Right cardiac atrium (tissue), 5 donors: ENCODE results near the gene YIF1B. TPM values are rescaled to one million over a fixed set of nuclear protein-coding genes. Genes with fewer than 3 reads are reported as not detected.
"Not testable (repeated sequence)": the region's sequence is repeated elsewhere in the genome, so short reads cannot be mapped to it uniquely, and the experiment has no call there.

Experiments
- ATAC-seq, 2 donors: fragments of 200-7000 bp; cut with Tn5 transposase; one replicate each; pipeline versions ENCODE4 v1.8.0 to v1.9.1; 2020; ENCODE audit warnings: moderate library complexity in 2 of 2, mild to moderate bottlenecking in 1 of 2
- DNase-seq, 3 donors: peaks; one replicate each; pipeline ENCODE4 v3.0.0-alpha.2; 2020
- H3K27ac ChIP-seq: one replicate; pipeline ENCODE4 v1.5.1; 2013; ENCODE audit warnings: mild to moderate bottlenecking, low read length, control low read depth, moderate library complexity
- H3K27me3 ChIP-seq: one replicate; pipeline ENCODE4 v1.6.1; 2013; ENCODE audit not compliant: control insufficient read depth, insufficient read depth
- H3K4me1 ChIP-seq: one replicate; pipeline ENCODE4 v1.6.1; 2013; ENCODE audit warnings: low read length; ENCODE audit not compliant: control insufficient read depth, insufficient read depth
- H3K4me3 ChIP-seq: one replicate; pipeline ENCODE4 v1.5.1; 2013; ENCODE audit warnings: low read length, control low read depth
- H3K9me3 ChIP-seq: one replicate; pipeline ENCODE4 v1.6.1; 2013; ENCODE audit warnings: low read length; ENCODE audit not compliant: control insufficient read depth
- WGBS: extraction: QIAGEN DNeasy Blood & Tissue Kit; methylation state at CpG from one replicate; pipeline ENCODE4 v1.1.7; 2013; 5-methylcytosine and 5-hydroxymethylcytosine counted together
- intact Hi-C, 4 donors: fragments of 100-400 bp; cut with DNase I; formaldehyde crosslinking; loops; one replicate each; pipeline versions ENCODE4 v1.11.0 to v1.14.0; 2022 to 2023
- polyA plus RNA-seq: library from polyadenylated mRNA; stranded (reverse); fragments of 200-250 nt; gene quantifications from one replicate; pipeline ENCODE4 v1.2.3, GENCODE V29; 2013
- total RNA-seq, 4 donors: library from RNA; stranded (reverse); fragmentation: NEBNext Ultra II Directional; extraction: Animal tissue kit (Norgen Biotek cat#: 25700); gene quantifications; one replicate each; pipeline ENCODE4 v1.2.1, GENCODE V29; 2021
- donor health status: healthy with polysubstance abuse.
- donor health status: DM: no; HTN: yes; CAD: no.
- donor health status: DM: no; HTN: no; CAD: no.
- donor health status: DM: no; HTN: yes; CAD: no; lungs with severe emphysema.
- donor health status: DM: yes; HTN: yes; CAD: no.

YIF1B gene
- total and polyA plus RNA-seq, 5 donors, result 15.9 to 25.7 (median 20.2) TPM

DNA sequence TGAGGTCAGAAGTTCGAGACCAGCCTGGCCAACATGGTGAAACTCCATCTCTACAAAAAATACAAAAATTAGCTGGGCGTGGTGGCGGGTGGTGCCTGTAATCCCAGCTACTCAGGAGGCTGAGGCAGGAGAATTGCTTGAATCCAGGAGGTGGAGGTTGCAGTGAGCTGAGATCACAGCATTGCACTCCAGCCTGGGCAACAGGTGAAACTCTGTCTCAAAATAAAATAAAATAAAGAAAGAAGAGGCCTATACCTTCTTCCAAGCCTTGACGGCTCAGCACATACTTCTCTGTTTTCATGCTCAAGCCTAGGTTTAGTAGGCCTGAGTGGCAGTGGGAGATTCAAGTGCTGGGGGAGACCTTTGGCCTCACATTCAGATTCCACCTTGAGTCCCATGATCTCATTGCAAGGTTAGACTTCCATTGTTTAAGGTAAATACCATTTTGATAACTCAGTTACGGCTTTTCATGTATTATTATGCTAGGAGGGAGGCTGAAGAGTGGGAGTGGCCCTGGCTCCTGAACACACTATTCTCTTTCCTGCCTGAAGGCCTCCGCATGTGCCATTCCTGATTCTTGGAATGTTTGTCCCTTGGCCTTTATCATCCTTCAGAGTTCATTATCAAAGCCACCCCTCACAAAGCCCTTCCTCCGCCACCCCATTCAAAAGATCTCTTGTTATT is 53.0 kb downstream of the YIF1B start:
- H3K27ac ChIP-seq, result no peak overlapping the region
- no peak overlapping the region for H3K4me3 ChIP-seq
- no peak for DNase-seq
- WGBS, result 90% methylated on average over 7 of the region's 7 CpGs
- H3K27me3 ChIP-seq, result no peaks in the 10 kb centered on the region
- intact Hi-C loops, result no loop called here
- no peak for ATAC-seq
- H3K4me1 ChIP-seq, result no peaks in the 10 kb centered on the region
- no peaks in the 10 kb centered on the region for H3K9me3 ChIP-seq

GRCh38 chr19:38261942-38262341 is 53.8 kb downstream of the YIF1B start:
- intact Hi-C loops, H3K9me3 ChIP-seq: not testable (repeated sequence)

GRCh38 chr19:38255383-38256014 is 60.2 kb downstream of the YIF1B start:
- WGBS, result 30% methylated on average over 17 of the region's 17 CpGs
- Histone ChIP-seq H3K4me3 (peak overlapping the region; percentile 72), H3K4me1 (peaks cover 4% of the 10 kb centered on the region), H3K27me3 (no peaks in the 10 kb centered on the region), H3K27ac (peak overlapping the region; percentile 84), H3K9me3 (no peaks in the 10 kb centered on the region)
- no peak for DNase-seq
- intact Hi-C loops, result loop anchor here in 1 of 4 donors (5.0 to 10.0 kb wide), 2 partner anchors 62 to 351 kb away; partner anchors contain the start of genes KCNK6, SIPA1L3, WDR87 and YIF1B
- no peak for ATAC-seq

More at GRCh38 chr19:38261942-38262341, 53.8 kb downstream of the YIF1B start:
- 92% methylated on average over 12 of the region's 12 CpGs for WGBS
- not testable (repeated sequence) for H3K4me1 ChIP-seq, H3K27me3 ChIP-seq, ATAC-seq, H3K4me3 ChIP-seq, H3K27ac ChIP-seq
- DNase-seq, result peak in 1 of 3 donors; percentile 1

- H3K9me3 ChIP-seq, result no peaks in the 10 kb centered on the region
- no peak for DNase-seq
- no peaks in the 10 kb centered on the region for H3K27me3 ChIP-seq
- intact Hi-C loops, result loop anchor here in 2 of 4 donors (5.0 to 10.0 kb wide), 2 partner anchors 69 to 349 kb away; partner anchors contain the start of genes SIPA1L3 (in 1 of the 2) and WDR87 (in 1 of the 2)
- ATAC-seq, result no peak
- H3K4me1 ChIP-seq, result peaks cover 4% of the 10 kb centered on the region
- no peak overlapping the region for H3K4me3 ChIP-seq
- 85% methylated on average over 5 of the region's 5 CpGs for WGBS
- peak overlapping the region; percentile 96 for H3K27ac ChIP-seq
Measured at GRCh38 chr19:38253788-38254187, 62.0 kb downstream of the YIF1B start.

Other genes with a start within 250 kb of the YIF1B start
- gene DPF1, start 91.7 kb downstream of the YIF1B start, total RNA-seq, result under 1 TPM in 1 of 4 donors, not detected in 3; 0.36 TPM
- 0.09 TPM for gene DPF1, start 91.7 kb downstream of the YIF1B start, polyA plus RNA-seq
- 10 to 100 TPM; 13.3 to 29.0 (median 21.7) TPM for gene PPP1R14A, start 59.6 kb downstream of the YIF1B start, total RNA-seq
- 51.1 TPM for gene PPP1R14A, start 59.6 kb downstream of the YIF1B start, polyA plus RNA-seq
- 10 to 100 TPM in 3 of 4 donors, 1 to 10 TPM in 1; 9.0 to 16.6 (median 12.2) TPM for gene SPINT2, start 51.4 kb downstream of the YIF1B start, total RNA-seq
- gene SPINT2, start 51.4 kb downstream of the YIF1B start, polyA plus RNA-seq, result 5.7 TPM
- under 1 TPM in 2 of 4 donors, not detected in 2; 0.57 to 0.89 TPM for gene C19orf33, start 11.7 kb downstream of the YIF1B start, total RNA-seq
- 4.3 TPM for gene C19orf33, start 11.7 kb downstream of the YIF1B start, polyA plus RNA-seq
- 1 to 10 TPM; 2.2 to 3.0 (median 2.8) TPM for gene KCNK6, start 3.9 kb upstream of the YIF1B start, total RNA-seq
- 2.4 TPM for gene KCNK6, start 3.9 kb upstream of the YIF1B start, polyA plus RNA-seq
- gene CATSPERG, start 19.9 kb upstream of the YIF1B start, total RNA-seq, result 1 to 10 TPM; 1.2 to 2.0 (median 1.6) TPM
- 1.4 TPM for gene CATSPERG, start 19.9 kb upstream of the YIF1B start, polyA plus RNA-seq
- 100 to 1,000 TPM; 223 to 311 (median 259) TPM for gene PSMD8, start 58.6 kb upstream of the YIF1B start, total RNA-seq
- gene PSMD8, start 58.6 kb upstream of the YIF1B start, polyA plus RNA-seq, result 255 TPM
- 1 to 10 TPM in 1 of 4 donors, under 1 TPM in 3; 0.09 to 1.3 (median 0.63) TPM for gene GGN, start 72.1 kb upstream of the YIF1B start, total RNA-seq
- gene GGN, start 72.1 kb upstream of the YIF1B start, polyA plus RNA-seq, result 0.11 TPM
- gene SPRED3, start 72.8 kb upstream of the YIF1B start, total RNA-seq, result 1 to 10 TPM in 1 of 4 donors, under 1 TPM in 3; 0.26 to 2.3 (median 0.63) TPM
- 0.27 TPM for gene SPRED3, start 72.8 kb upstream of the YIF1B start, polyA plus RNA-seq
- gene FAM98C, start 87.1 kb upstream of the YIF1B start, total RNA-seq, result 10 to 100 TPM; 10.4 to 16.7 (median 13.6) TPM
- 10.3 TPM for gene FAM98C, start 87.1 kb upstream of the YIF1B start, polyA plus RNA-seq
- gene RASGRP4, start 110.3 kb upstream of the YIF1B start, total RNA-seq, result 1 to 10 TPM; 1.3 to 3.2 (median 1.8) TPM
- 0.81 TPM for gene RASGRP4, start 110.3 kb upstream of the YIF1B start, polyA plus RNA-seq
- 1 to 10 TPM in 3 of 4 donors, under 1 TPM in 1; 0.80 to 1.6 (median 1.2) TPM for gene RYR1, start 117.7 kb upstream of the YIF1B start, total RNA-seq
- 1.1 TPM for gene RYR1, start 117.7 kb upstream of the YIF1B start, polyA plus RNA-seq